HG03558 (cell line): Measurements from ENCODE around the gene ARF1.

Experiments
- ATAC-seq: cut with Tn5 transposase; IDR thresholded peaks from one replicate; pipeline ENCODE4 v1.9.1; 2021; ENCODE audit warnings: moderate number of reproducible peaks; ENCODE audit not compliant: unreplicated experiment; ENCODE audit errors: extremely low read depth

ARF1 gene

GRCh38 chr1:228144193-228144992 is 61.9 kb downstream of the ARF1 start:
- no peak for ATAC-seq

- ATAC-seq: no peak
These were observed 62.5 kb downstream of the ARF1 start for GRCh38 chr1:228144993-228145343.

- no peak for ATAC-seq
These were observed 63.2 kb downstream of the ARF1 start for GRCh38 chr1:228145463-228146416.

GRCh38 chr1:228146417-228147150 is 64.1 kb downstream of the ARF1 start:
- no peak for ATAC-seq

GRCh38 chr1:228147151-228147693 is 64.7 kb downstream of the ARF1 start:
- ATAC-seq: no peak

- ATAC-seq: no peak
These were observed 65.3 kb downstream of the ARF1 start for GRCh38 chr1:228147768-228148167.

GRCh38 chr1:228148196-228148861 is 65.8 kb downstream of the ARF1 start:
- no peak for ATAC-seq
